ACHN (cell line): ENCODE data around the gene DSCAML1.
"Not testable (repeated sequence)": the region's sequence is repeated elsewhere in the genome, so short reads cannot be mapped to it uniquely, and the experiment has no call there.

Source experiments
- DNase-seq: peaks from one replicate; pipeline ENCODE4 v3.0.0-alpha.2; 2015
- in situ Hi-C: cut with HindIII; loops from 2 replicates; pipeline ENCODE4 v1.10.0; 2017; ENCODE audit warnings: low sequenced_read_pairs, low pct_ligation_motif_present, low pct_unique_long_range_greater_than_20kb

The DSCAML1 gene

GRCh38 chr11:117417856-117418255 lies 379.2 kb downstream of the DSCAML1 start:
- DNase-seq: no peak
- in situ Hi-C loops: no loop called here

- in situ Hi-C loops: no loop called here
- no peak for DNase-seq
These were observed 379.7 kb downstream of the DSCAML1 start for GRCh38 chr11:117417342-117417741.

- DNase-seq: no peak
- in situ Hi-C loops: no loop called here
These were observed 381.6 kb downstream of the DSCAML1 start for GRCh38 chr11:117415358-117415896.

DNA sequence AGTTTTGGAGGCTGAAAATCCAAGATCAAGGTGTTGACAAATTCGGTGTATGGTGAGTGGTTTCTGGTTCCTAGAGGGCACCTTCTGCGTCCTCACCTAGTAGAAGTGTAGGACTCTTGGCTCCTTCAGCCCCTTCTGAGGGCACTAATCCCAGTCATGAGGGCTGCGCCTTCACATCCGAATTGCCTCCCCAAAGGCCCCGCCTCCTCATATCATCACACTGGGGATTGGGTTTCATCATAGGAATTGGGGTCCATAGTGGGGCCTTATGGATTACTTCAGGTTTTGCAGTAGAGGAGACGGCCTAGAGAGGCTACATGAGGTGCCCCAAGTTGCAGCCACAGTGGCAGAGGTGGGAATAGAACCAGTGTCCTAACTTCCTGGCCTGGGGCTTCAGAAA lies 382.3 kb downstream of the DSCAML1 start:
- in situ Hi-C loops: no loop called here
- no peak for DNase-seq

DNA sequence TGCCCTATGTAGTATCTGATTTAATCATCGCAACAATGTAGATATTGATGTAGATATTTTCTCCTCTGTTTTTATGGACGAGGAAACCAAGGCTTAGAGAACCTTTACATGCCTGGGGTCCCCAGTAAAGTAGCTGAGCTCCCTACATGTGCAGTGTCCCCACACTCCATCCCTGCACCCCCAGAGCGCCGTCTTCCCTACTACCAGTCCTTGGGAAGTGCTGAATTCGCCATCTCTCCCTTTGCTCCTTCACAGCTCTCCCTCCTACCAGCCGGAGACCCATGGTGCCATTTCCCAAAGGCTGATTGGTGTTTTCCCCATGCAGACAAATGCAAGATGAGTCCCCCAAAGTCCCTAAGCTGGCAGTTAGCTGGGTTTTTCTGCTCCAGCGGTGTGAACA lies 383.4 kb downstream of the DSCAML1 start:
- in situ Hi-C loops: no loop called here
- no peak for DNase-seq

DNA sequence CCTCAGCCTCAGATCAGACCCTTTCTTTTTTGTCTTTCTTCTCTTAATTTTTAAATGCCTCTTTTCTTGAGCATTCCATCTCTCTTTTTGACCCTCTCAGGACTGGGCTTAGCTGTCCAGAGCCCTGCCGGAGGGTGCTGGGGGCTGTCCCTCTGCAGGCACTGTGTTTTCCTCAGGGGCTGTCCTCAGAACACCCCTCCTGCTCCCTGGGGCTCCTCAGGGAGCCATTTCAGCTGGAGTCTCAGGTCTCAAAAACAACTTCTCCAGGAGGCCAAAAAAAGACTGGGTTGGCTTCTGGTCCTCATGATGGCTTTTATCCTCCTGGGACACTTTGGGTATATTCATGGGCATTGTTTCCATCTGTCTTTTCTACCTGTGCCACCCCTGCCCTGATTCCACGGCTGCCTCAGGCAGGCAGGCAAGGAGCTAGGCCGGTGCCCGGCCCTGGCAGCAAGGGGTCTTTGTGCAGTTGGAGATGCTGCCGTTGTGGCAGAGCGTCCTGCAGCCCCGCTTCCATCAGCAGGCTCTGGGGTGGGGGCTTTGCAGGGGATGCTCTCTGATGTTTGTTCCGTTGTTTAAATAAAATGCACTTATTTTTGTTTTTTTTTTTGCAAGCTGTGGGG lies 384.3 kb downstream of the DSCAML1 start:
- in situ Hi-C loops: no loop called here
- DNase-seq: no peak

DNA sequence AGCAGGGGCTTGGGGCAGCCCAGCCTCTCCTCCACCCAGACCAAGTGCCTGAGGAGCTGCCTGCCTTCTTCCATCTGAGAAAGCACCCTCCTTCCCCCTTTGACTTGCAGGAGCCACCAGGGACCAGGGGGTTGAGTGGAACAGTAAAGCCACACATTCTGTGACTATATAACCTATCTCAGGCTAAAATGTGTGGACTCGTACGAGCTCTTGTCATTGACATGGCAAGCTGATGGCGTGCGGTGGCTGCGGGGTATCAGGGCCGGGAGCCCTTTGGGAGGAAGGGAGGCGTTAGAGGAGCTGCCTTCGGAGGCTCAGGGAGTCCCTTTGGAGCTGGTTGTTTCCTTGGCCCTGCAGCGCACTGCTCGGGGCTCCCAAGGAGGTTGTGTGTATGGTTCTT lies 384.8 kb downstream of the DSCAML1 start:
- no peak for DNase-seq
- in situ Hi-C loops: no loop called here

DNA sequence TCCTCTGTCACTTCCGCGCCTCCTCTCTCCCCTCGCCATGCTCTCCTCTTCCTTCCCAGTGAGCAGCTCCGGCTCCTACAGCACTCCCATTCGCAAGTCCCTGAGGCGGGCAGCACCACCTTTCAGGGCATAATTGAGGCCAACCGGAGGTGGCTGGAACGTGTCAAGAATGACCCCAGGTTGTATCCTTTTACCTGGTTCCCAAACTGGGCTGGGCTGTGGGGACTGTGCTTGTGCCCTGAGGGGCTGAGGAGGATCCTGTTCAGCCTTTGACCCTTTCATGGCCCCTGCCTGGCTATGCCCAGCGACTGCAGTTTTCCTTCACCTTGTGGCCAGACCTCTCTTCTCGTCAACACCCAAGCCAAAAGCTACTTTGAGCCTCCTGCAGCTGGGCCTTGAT lies 385.3 kb downstream of the DSCAML1 start:
- DNase-seq: no peak
- in situ Hi-C loops: no loop called here

- no peak for DNase-seq
- in situ Hi-C loops: no loop called here
These were observed 385.9 kb downstream of the DSCAML1 start for GRCh38 chr11:117410861-117411710.

DNA sequence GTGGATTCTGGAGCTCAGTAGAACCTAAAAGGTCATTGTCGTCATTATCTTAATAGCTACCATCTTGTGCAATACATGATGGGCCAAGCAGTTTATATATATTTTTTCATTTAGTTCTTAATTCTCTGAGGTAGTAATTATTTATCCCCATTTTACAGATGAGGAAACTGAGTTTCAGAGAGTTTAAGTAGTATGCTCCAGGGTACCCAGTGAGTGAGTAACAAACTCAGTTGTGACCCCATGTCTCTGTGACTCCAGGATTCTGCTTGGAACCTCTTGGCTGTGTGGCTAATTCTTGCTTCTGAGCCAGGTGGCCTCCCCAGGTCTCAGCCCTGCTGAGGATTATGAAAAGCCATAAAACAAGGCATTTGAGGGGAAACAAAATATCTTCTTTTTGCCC lies 386.8 kb downstream of the DSCAML1 start:
- no peak for DNase-seq
- in situ Hi-C loops: no loop called here

DNA sequence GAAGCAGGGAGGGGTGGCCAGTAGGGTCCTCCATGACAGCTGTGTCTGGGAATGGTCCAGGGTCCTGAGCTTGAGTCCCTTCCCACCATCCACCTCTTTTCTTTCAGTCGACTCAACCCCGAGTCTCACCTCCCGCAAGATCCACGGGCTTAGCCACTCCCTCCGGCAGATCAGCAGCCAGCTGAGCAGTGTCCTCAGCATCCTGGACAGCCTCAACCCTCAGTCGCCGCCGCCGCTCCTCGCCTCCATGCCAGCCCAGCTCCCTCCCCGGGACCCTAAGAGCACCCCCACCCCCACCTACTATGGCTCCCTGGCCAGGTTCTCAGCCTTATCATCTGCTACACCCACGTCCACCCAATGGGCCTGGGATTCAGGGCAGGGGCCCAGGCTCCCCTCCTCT lies 387.5 kb downstream of the DSCAML1 start:
- in situ Hi-C loops: no loop called here
- DNase-seq: no peak

DNA sequence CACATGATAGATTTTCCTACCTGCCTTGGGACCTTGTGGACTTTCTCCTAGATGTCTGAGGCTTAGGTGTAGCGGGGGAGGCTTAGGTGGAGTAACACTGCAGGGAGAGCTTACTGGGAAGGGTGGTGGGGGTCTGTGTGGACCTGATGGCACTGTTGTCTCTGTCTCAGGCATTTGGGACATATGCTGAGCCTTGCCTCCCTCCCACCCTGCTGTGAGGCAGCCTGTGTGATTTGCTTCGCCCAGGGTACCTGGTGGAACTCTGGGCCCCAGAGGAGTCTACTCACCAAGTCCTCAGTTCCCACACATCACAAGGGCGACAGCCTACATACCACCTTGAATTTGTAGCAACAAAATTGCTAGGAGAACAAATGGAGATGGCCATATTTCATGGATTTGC lies 388.7 kb downstream of the DSCAML1 start:
- in situ Hi-C loops: no loop called here

DNA sequence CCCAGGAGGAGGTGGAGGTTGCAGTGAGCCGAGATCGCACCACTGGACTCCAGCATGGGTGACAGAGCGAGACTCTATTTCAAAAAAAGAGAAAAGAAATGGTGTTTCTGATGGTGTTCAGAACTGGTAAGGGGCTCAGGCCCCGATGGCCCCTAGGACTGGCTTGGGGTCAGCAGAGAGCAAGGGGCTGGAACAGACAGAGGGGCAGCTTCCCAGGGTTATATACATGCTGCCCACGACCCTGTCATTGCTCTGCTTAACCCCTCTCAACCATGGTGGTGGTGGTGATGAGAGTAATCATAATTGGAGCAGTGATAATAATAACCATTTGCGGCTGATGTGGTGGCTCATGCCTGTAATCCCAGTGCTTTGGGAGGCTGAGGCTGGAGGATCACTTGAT lies 390.0 kb downstream of the DSCAML1 start:
- in situ Hi-C loops: no loop called here
- DNase-seq: no peak

More for the DNA sequence above, 388.7 kb downstream of the DSCAML1 start:
- no peak for DNase-seq

- in situ Hi-C loops: not testable (repeated sequence)
These were observed 391.1 kb downstream of the DSCAML1 start for GRCh38 chr11:117405898-117406297.

DNA sequence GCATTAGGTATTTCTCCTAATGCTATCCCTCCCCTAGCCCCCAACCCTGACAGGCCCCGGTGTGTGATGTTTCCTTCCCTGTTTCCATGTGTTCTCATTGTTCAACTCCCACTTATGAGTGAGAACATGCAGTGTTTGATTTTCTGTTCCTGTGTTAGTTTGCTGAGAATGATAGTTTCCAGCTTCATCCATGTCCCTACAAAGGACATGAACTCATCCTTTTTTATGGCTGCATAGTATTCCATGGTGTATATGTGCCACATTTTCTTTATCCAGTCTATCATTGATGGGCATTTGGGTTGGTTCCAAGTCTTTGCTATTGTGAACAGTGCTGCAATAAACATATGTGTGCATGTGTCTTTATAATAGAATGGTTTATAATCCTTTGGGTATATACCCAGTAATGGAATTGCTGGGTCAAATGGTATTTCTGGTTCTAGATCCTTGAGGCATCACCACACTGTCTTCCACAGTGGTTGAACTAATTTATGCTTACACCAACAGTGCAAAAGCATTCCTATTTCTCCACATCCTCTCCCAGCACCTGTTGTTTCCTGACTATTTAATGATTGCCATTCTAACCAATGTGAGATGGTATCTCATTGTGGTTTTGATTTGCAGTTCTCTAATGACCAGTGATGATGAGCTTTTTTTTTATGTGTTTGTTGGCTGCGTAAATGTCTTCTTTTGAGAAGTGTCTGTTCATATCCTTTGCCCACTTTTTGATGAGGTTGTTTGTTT lies 397.7 kb downstream of the DSCAML1 start:
- DNase-seq, in situ Hi-C loops: not testable (repeated sequence)

More at GRCh38 chr11:117405898-117406297, 391.1 kb downstream of the DSCAML1 start:
- not testable (repeated sequence) for DNase-seq

DNA sequence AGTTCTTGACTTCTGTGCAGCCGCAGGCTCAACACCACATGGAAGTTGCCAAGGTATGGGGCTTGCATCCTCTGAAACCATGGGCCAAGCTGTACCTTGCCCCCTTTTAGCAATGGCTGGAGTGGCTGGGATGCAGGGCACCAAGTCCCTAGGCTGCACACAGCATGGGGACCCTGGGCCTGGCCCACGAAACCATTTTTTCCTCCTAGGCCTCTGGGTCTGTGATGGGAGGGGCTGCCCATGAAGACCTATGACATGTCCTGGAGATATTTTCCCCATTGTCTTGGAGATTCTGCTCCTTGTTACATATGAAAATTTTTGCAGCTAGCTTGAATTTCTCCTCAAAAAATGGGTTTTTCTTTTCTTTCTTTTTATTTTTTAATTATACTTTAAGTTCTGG lies 398.4 kb downstream of the DSCAML1 start:
- DNase-seq, in situ Hi-C loops: not testable (repeated sequence)

GRCh38 chr11:117396970-117397369 lies 400.0 kb downstream of the DSCAML1 start:
- no peak for DNase-seq
- in situ Hi-C loops: no loop called here

GRCh38 chr11:117395476-117395875 lies 401.5 kb downstream of the DSCAML1 start:
- in situ Hi-C loops: no loop called here
- no peak for DNase-seq
